ENCODE results near the gene LSM2. TPM values are rescaled to one million over a fixed set of nuclear protein-coding genes. Genes with fewer than 3 reads are reported as not detected.

LSM2 gene
- total and polyA plus RNA-seq, 9 of the 15 experiments (the other 6 are each of a cell fraction or from before 2014, with no cell fraction given), result 154 to 407 (median 223) TPM

- no peak overlapping the region for H2AFZ ChIP-seq (ENCODE audit: low read depth, low read length)
- H3K36me3 ChIP-seq (ENCODE audit: control insufficient read depth, insufficient read depth, low read length), result peaks cover 94% of the 10 kb centered on the region
- no peaks in the 10 kb centered on the region for H3K9me1 ChIP-seq (ENCODE audit: control insufficient read depth, insufficient read depth, low read length)
- BruUV-seq (replicated peaks), result no TSS peak
- intact Hi-C loops (cut with micrococcal nuclease), result no loop called here
- POLR2A ChIA-PET, result interaction anchor here (0.6 to 2.4 kb wide), 12 partner anchors 10 to 94 kb away, joined by 3 to 10 read pairs (median 4); partner anchors contain the start of genes HSPA1A, HSPA1B, HSPA1L and LSM2
- no peak for FAIRE-seq
- CTCF ChIA-PET (ENCODE audit: low intra/inter-chr PET ratio), result no interaction called here
- H3K9me3 ChIP-seq (replicated peaks; ENCODE audit: control insufficient read depth, insufficient read depth, low read depth, low read length), result no peaks in the 10 kb centered on the region
- peaks cover 4% of the 10 kb centered on the region for H3K79me2 ChIP-seq (ENCODE audit: control insufficient read depth, insufficient read depth, low read length)
- H3K27ac ChIP-seq (ENCODE audit: extremely low read depth, low read depth, low read length), result no peak overlapping the region
- H4K20me1 ChIP-seq (replicated peaks; ENCODE audit: control insufficient read depth, insufficient read depth, low read length), result no peaks in the 10 kb centered on the region
- H3K27me3 ChIP-seq (ENCODE audit: control insufficient read depth in 2 of 2, insufficient read depth in 2 of 2, low read length in 2 of 2), result no peaks in the 10 kb centered on the region
- in situ Hi-C loops (cut with MboI), result no loop called here
- ATAC-seq, result no peak
- TF ChIP-seq BCLAF1 (IDR thresholded peaks at IDR 0.05; ENCODE audit: borderline replicate concordance in 1 of 2, control insufficient read depth in 1 of 2, low read depth in 2 of 2, low read length in 1 of 2), result no peak
- 0 out of 2 replicates have a peak, but pooled peaks have one; percentile 1 for TF ChIP-seq POLR2AphosphoS5 (IDR thresholded peaks at IDR 0.05; ENCODE audit: control insufficient read depth, insufficient read depth, low read depth, low read length)
- TF ChIP-seq RBFOX2 (IDR thresholded peaks at IDR 0.05; ENCODE audit: low read depth, low read length), result peak; percentile 57
- peak; percentile 71 for TF ChIP-seq SNRNP70 (optimal IDR thresholded peaks at IDR 0.05; ENCODE audit: low read depth, low read length)
- 0 out of 2 replicates have a peak, but pooled peaks have one; percentile 16 for TF ChIP-seq MED1 (CRISPR knock-in tag; IDR thresholded peaks at IDR 0.05; ENCODE audit: borderline replicate concordance)
- TF ChIP-seq POLR2G (IDR thresholded peaks at IDR 0.05; ENCODE audit: low read depth, low read length), result peak; percentile 47
- TF ChIP-seq FOXM1 (IDR thresholded peaks at IDR 0.05; ENCODE audit: low read depth), result no peak
- no peak for TF ChIP-seq FOXM1 (CRISPR knock-in tag; IDR thresholded peaks at IDR 0.05; ENCODE audit: low read depth)
- no peak for TF ChIP-seq MCM2 (IDR thresholded peaks at IDR 0.05; ENCODE audit: low read depth)
- 0 out of 2 replicates have a peak, but pooled peaks have one; percentile 28 for TF ChIP-seq PML (IDR thresholded peaks at IDR 0.05; ENCODE audit: low read length)
- 90% methylated on average over 15 of the region's 15 CpGs for WGBS (ENCODE audit: insufficient coverage, low coverage, missing lambda C conversion rate)
- H3K9ac ChIP-seq (ENCODE audit: insufficient read depth in 1 of 2, low read depth in 2 of 2, low read length in 2 of 2), result peak overlapping the region in 1 of 2 experiments; percentile 70; a peak in 2 of 4 replicates
- H3K4me2 ChIP-seq (ENCODE audit: insufficient read depth, low read length), result no peak overlapping the region
- H3K4me1 ChIP-seq (replicated peaks in 1 of 2; ENCODE audit: control insufficient read depth in 2 of 2, insufficient read depth in 2 of 2, low read length in 2 of 2), result peaks cover 0 to 30% of the 10 kb centered on the region in 2 experiments; a peak in 1 of 5 replicates
- DNase-seq (ENCODE audit: extremely low read depth in 1 of 4, low spot score in 3 of 4), result no peak
- H3K4me3 ChIP-seq, result no peak overlapping the region
Measured at GRCh38 chr6:31784098-31784925, 22.5 kb downstream of the LSM2 start.
